A549 (cell line): Measurements from ENCODE around the gene SLC39A5. TPM values are rescaled to one million over a fixed set of nuclear protein-coding genes. Genes with fewer than 3 reads are reported as not detected.

ENCODE experiments used
- ATAC-seq, 2 experiments: fragments of 200-7000 bp in 1 of 2; fragments of >200 bp in 1 of 2; cut with Nextera tagmentation in 1 of 2; cut with Tn5 transposase in 1 of 2; 3 replicates each; pipeline versions ENCODE4 v1.8.0 to v1.9.1; 2018 to 2020; ENCODE audit warnings: mild to moderate bottlenecking in 1 of 2, moderate library complexity in 1 of 2
- CTCF ChIA-PET: fragments of 300-600 bp; sonication (Branson Sonifier 250); formaldehyde crosslinking; extraction: SDS; loops from one replicate; lab custom pipeline; 2021; ENCODE audit warnings: antibody characterized with exemption, inconsistent platforms; lab: Yijun Ruan, JAX
- POLR2A ChIA-PET: fragments of 350-600 bp; formaldehyde crosslinking; extraction: SDS; loops from one replicate; lab custom pipeline; 2021; ENCODE audit warnings: antibody characterized with exemption, inconsistent platforms; lab: Yijun Ruan, JAX
- DNase-seq, 2 experiments: peaks; one replicate each; pipeline versions ENCODE4 v3.0.0 to v3.0.0-alpha.2; 2011 to 2016; ENCODE audit warnings: low read depth in 1 of 2, low spot score in 1 of 2
- FAIRE-seq: peaks from 2 replicates; lab custom pipeline; 2011; peaks lifted over from hg19 to GRCh38; lab: Jason Lieb, UNC
- H3K27ac ChIP-seq, 2 experiments: fragments of >200 bp; sonication (Bioruptor Twin); formaldehyde crosslinking; 3 replicates each; pipeline ENCODE4 v1.5.1; 2016 to 2017
- H3K4me1 ChIP-seq: fragments of >200 bp; sonication (Bioruptor Twin); formaldehyde crosslinking; 3 replicates; pipeline ENCODE4 v1.6.1; 2016
- H3K4me2 ChIP-seq: fragments of >200 bp; sonication (Bioruptor Twin); formaldehyde crosslinking; 3 replicates; pipeline ENCODE4 v1.6.1; 2016
- H3K4me3 ChIP-seq: fragments of >200 bp; sonication (Bioruptor Twin); formaldehyde crosslinking; 3 replicates; pipeline ENCODE4 v1.5.1; 2016
- H3K9me3 ChIP-seq: fragments of >200 bp; sonication (Bioruptor Twin); formaldehyde crosslinking; 3 replicates; pipeline ENCODE4 v1.6.1; 2016
- BHLHE40 ChIP-seq: IDR thresholded peaks from 2 replicates; pipeline ENCODE4 v1.6.1; 2012; ENCODE audit warnings: low read depth, low read length, inconsistent platforms
- CBX2 ChIP-seq: fragments of 200-600 bp; sonication (generic); IDR thresholded peaks from 2 replicates; pipeline ENCODE4 v1.6.1; 2016; ENCODE audit warnings: low read depth, mild to moderate bottlenecking, borderline replicate concordance
- CEBPB ChIP-seq, 2 experiments: fragments of >200 bp in 1 of 2; sonication (Bioruptor Twin) in 1 of 2; formaldehyde crosslinking in 1 of 2; IDR thresholded peaks; 2 replicates each; pipeline ENCODE4 v1.6.1; 2012 to 2016
- CHD2 ChIP-seq: fragments of 150-350 bp; IDR thresholded peaks from 2 replicates; pipeline ENCODE4 v1.6.1; 2014; ENCODE audit warnings: low read length; ENCODE audit not compliant: partially characterized antibody
- CTCF ChIP-seq: fragments of >200 bp; sonication (Bioruptor Twin); formaldehyde crosslinking; IDR thresholded peaks from 3 replicates; pipeline ENCODE4 v1.5.1; 2016
- EHF ChIP-seq: fragments of 250-450 bp; sonication (Bioruptor Pico); IDR thresholded peaks from 2 replicates; pipeline ENCODE4 v1.5.0; 2020; ENCODE audit warnings: mild to moderate bottlenecking
- ELK1 ChIP-seq: fragments of 150-350 bp; IDR thresholded peaks from 2 replicates; pipeline ENCODE4 v1.6.1; 2014; ENCODE audit warnings: low read depth, mild to moderate bottlenecking, low read length
- HDAC2 ChIP-seq: fragments of 200-600 bp; sonication (generic); IDR thresholded peaks from 2 replicates; pipeline ENCODE4 v1.6.1; 2016
- HOXA7 ChIP-seq: fragments of 250-450 bp; sonication (Bioruptor Pico); IDR thresholded peaks from 2 replicates; pipeline ENCODE4 v1.5.0; 2020; ENCODE audit warnings: mild to moderate bottlenecking, moderate library complexity
- HOXB13 ChIP-seq: fragments of 250-450 bp; sonication (Bioruptor Pico); IDR thresholded peaks from 2 replicates; pipeline ENCODE4 v1.5.0; 2020; ENCODE audit warnings: low read depth, mild to moderate bottlenecking, moderate library complexity
- MAFK ChIP-seq: fragments of 450-650 bp; IDR thresholded peaks from 2 replicates; pipeline ENCODE4 v1.6.1; 2014; ENCODE audit not compliant: partially characterized antibody
- MAX ChIP-seq: IDR thresholded peaks from 2 replicates; pipeline ENCODE4 v1.6.1; 2012
- NFE2L2 ChIP-seq: fragments of 150-350 bp; conservative IDR thresholded peaks from 2 replicates; pipeline ENCODE4 v1.6.1; 2014; ENCODE audit warnings: low read length
- RFX5 ChIP-seq: fragments of 450-650 bp; IDR thresholded peaks from 2 replicates; pipeline ENCODE4 v1.7.1; 2014; ENCODE audit warnings: antibody characterized with exemption, mild to moderate bottlenecking, moderate library complexity
- TP53 ChIP-seq: fragments of 250-450 bp; sonication (Bioruptor Pico); IDR thresholded peaks from 2 replicates; pipeline ENCODE4 v1.5.0; 2021; ENCODE audit warnings: mild to moderate bottlenecking, moderate library complexity
- ZC3H11A ChIP-seq: fragments of 450-650 bp; IDR thresholded peaks from 2 replicates; pipeline ENCODE4 v1.6.1; 2014; ENCODE audit warnings: antibody characterized with exemption, mild to moderate bottlenecking
- WGBS: methylation state at CpG from one replicate; pipeline ENCODE4 v1.1.6; 2017; ENCODE audit errors: missing lambda C conversion rate; 5-methylcytosine and 5-hydroxymethylcytosine counted together
- polyA plus RNA-seq, 4 experiments: library from polyadenylated mRNA; depleted of rRNA in 3 of 4; stranded (reverse); fragments of >200 nt; fragmentation: RNase III in 1 of 4; extraction: RNeasy Plus Mini Kit Qiagen cat#74134 plus additional on column Dnase treatment in 1 of 4; gene quantifications; 2 replicates in 3 of 4; 3 replicates in 1 of 4; pipeline ENCODE4 v1.2.3, GENCODE V29; 2011 to 2017

The SLC39A5 gene
- polyA plus RNA-seq, 2 of the 4 experiments (the other 2 are of a cell fraction) = 0.23 TPM; not detected in 1

GRCh38 chr12:56253091-56253490 is 23.2 kb downstream of the SLC39A5 start:
- Histone ChIP-seq H3K4me2 (no peak overlapping the region), H3K27ac (no peak overlapping the region), H3K4me1 (peaks cover 15% of the 10 kb centered on the region), H3K9me3 (no peaks in the 10 kb centered on the region), H3K4me3 (no peak overlapping the region)
- WGBS = 93% methylated on average over 11 of the region's 11 CpGs
- FAIRE-seq (no peak), DNase-seq (no peak), ATAC-seq (no peak)
- POLR2A ChIA-PET = interaction anchor here (1.4 kb wide), 1 partner anchor 31 kb away, joined by 3 read pairs; the partner anchor contains the start of gene RNF41
- TF ChIP-seq CBX2 = no peak
- TF ChIP-seq ZC3H11A = no peak
- TF ChIP-seq HOXA7 (CRISPR knock-in tag) = no peak
- TF ChIP-seq, all 56 proteins: peak for 0
- CTCF ChIA-PET = interaction anchor here (0.6 to 14.6 kb wide), 8 partner anchors 17 to 82 kb away, joined by 3 to 146 read pairs (median 6); partner anchors contain the start of genes COQ10A, RNF41 and SMARCC2

GRCh38 chr12:56255671-56256070 is 25.8 kb downstream of the SLC39A5 start:
- Histone ChIP-seq H3K9me3 (no peaks in the 10 kb centered on the region), H3K4me1 (peaks cover 26% of the 10 kb centered on the region), H3K4me2 (peak overlapping the region; percentile 79; the same call in 1 of the 3 replicates), H3K27ac (peak overlapping the region in 1 of 2 experiments; percentile 97; a peak in 2 of 6 replicates), H3K4me3 (no peak overlapping the region)
- ChIA-PET POLR2A (no interaction called here), CTCF (interaction anchor here (1.0 to 14.6 kb wide), 10 partner anchors 8 to 130 kb away, joined by 3 to 146 read pairs (median 14); partner anchors contain the start of genes COQ10A and SMARCC2)
- no peak for TF ChIP-seq HDAC2
- TF ChIP-seq CTCF = no peak
- TF ChIP-seq MAFK = no peak
- TF ChIP-seq HOXB13 (CRISPR knock-in tag) = no peak
- TF ChIP-seq MAX = no peak
- ATAC-seq = no peak
- DNase-seq = no peak
- FAIRE-seq = no peak
- WGBS = 85% methylated on average over 7 of the region's 7 CpGs

- no peak for TF ChIP-seq NFE2L2
- no peak for TF ChIP-seq TP53 (CRISPR knock-in tag)
- TF ChIP-seq ELK1 = no peak
- no peak for TF ChIP-seq CHD2
- TF ChIP-seq EHF (CRISPR knock-in tag) = no peak
- no peak for TF ChIP-seq CEBPB (IDR thresholded peaks at IDR 0.05)
- no peak for TF ChIP-seq RFX5
- TF ChIP-seq BHLHE40 = no peak
- ChIA-PET CTCF (interaction anchor here (1.0 to 14.6 kb wide), 14 partner anchors 9 to 517 kb away, joined by 3 to 146 read pairs (median 17); partner anchors contain the start of genes COQ10A, SMARCC2 and ZC3H10), POLR2A (interaction anchor here (2.7 kb wide), 1 partner anchor 10 kb away, joined by 16 read pairs; the partner anchor contains the start of gene COQ10A)
- ATAC-seq (no peak), FAIRE-seq (no peak), DNase-seq (no peak)
- H3K4me1 ChIP-seq = peaks cover 34% of the 10 kb centered on the region
- H3K27ac ChIP-seq = peak overlapping the region; percentile 92 to 97; a peak in 4 of 6 replicates
- peak overlapping the region; percentile 94; the same call in 2 of the 3 replicates for H3K4me3 ChIP-seq
- WGBS = 34% methylated on average over 3 of the region's 4 CpGs
- H3K4me2 ChIP-seq = peak overlapping the region; percentile 79
- no peaks in the 10 kb centered on the region for H3K9me3 ChIP-seq
Measured at GRCh38 chr12:56256326-56256960, 26.6 kb downstream of the SLC39A5 start.
